ENCODE results near the gene TBC1D9B. TPM values are rescaled to one million over a fixed set of nuclear protein-coding genes. Genes with fewer than 3 reads are reported as not detected.

Gene TBC1D9B
- total and polyA plus RNA-seq, 4 donors: 32.1 to 120 (median 75.1) TPM

DNA sequence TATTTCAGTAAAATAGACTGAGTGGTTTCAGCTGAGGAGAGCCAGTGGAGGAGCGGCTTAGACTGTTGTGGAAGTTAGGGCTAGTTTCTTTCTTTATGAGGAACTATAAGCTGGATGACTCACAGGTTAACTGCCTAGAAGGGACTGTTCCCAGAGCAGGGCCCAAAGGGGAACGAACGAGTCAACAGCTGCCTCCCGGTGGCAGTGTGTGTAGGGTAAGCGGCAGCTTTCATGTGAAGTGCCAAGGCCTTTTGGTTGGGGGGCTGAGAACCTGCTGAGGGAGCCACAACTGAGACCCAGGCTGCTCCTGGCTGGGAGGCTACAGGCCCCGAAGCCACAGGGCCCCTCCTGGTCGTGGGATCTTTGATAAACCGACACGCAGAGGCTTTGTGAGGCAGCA lies 80.0 kb downstream of the TBC1D9B start:
- intact Hi-C loops (cut with DNase I): no loop called here
- no peak for ATAC-seq (ENCODE audit: low FRiP score)
- peak in 1 of 2 donors; percentile 77 for DNase-seq
- H3K36me3 ChIP-seq (ENCODE audit: control insufficient read depth in 1 of 2, insufficient read depth in 2 of 2, low read length in 1 of 2): peaks cover 3 to 19% of the 10 kb centered on the region in 2 donors
- no peak overlapping the region for H3K27ac ChIP-seq (ENCODE audit: low read depth in 1 of 2, low read length in 2 of 2)
- no peaks in the 10 kb centered on the region for H3K9me3 ChIP-seq (ENCODE audit: control insufficient read depth, low read length)
- H3K4me3 ChIP-seq (ENCODE audit: low read length in 2 of 2): no peak overlapping the region
- H3K4me1 ChIP-seq (ENCODE audit: control insufficient read depth in 1 of 2, insufficient read depth in 2 of 2, low read length in 2 of 2): no peaks in the 10 kb centered on the region
- no peaks in the 10 kb centered on the region for H3K27me3 ChIP-seq (ENCODE audit: control insufficient read depth in 1 of 2, insufficient read depth in 2 of 2, low read length in 1 of 2)
- WGBS, 2 donors: 57 to 61% methylated on average over 9 of the region's 9 CpGs

DNA sequence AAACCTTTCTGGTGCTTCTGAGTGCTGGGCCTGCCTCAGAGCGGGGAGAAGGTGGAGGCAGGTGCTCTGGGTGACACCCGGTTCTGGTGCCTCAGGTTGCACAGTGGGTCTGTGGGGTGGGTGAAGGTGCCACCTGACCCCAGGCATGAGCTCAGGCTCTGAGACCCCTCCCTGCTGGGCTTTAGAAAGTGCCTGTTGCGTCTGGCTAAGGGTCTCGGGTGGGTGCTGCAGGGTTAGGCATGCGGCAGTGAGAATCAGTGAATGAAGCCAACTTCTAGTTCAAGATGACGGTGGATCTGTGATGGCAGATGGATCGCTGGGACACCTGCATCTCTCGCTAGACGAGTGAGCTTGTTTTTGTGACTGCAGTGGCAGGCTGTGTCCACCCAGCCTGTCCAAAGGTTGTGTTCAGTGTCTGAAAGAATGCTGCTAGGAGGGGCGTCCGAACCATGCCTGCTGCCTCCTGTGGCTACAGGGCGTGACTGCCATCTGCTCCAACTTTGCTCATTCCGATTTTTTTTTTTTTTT lies 82.0 kb downstream of the TBC1D9B start:
- no peak overlapping the region for H3K27ac ChIP-seq (ENCODE audit: low read depth in 1 of 2, low read length in 2 of 2)
- intact Hi-C loops (cut with DNase I): no loop called here
- ATAC-seq (ENCODE audit: low FRiP score) (no peak), DNase-seq (no peak)
- H3K27me3 ChIP-seq (ENCODE audit: control insufficient read depth in 1 of 2, insufficient read depth in 2 of 2, low read length in 1 of 2): peaks cover 0 to 1% of the 10 kb centered on the region in 2 donors
- no peaks in the 10 kb centered on the region for H3K4me1 ChIP-seq (ENCODE audit: control insufficient read depth in 1 of 2, insufficient read depth in 2 of 2, low read length in 2 of 2)
- H3K4me3 ChIP-seq (ENCODE audit: low read length in 2 of 2): no peak overlapping the region
- WGBS, 2 donors: 75 to 79% methylated on average over 13 of the region's 13 CpGs
- H3K9me3 ChIP-seq (ENCODE audit: control insufficient read depth, low read length): no peaks in the 10 kb centered on the region
- H3K36me3 ChIP-seq (ENCODE audit: control insufficient read depth in 1 of 2, insufficient read depth in 2 of 2, low read length in 1 of 2): peaks cover 3 to 16% of the 10 kb centered on the region in 2 donors

DNA sequence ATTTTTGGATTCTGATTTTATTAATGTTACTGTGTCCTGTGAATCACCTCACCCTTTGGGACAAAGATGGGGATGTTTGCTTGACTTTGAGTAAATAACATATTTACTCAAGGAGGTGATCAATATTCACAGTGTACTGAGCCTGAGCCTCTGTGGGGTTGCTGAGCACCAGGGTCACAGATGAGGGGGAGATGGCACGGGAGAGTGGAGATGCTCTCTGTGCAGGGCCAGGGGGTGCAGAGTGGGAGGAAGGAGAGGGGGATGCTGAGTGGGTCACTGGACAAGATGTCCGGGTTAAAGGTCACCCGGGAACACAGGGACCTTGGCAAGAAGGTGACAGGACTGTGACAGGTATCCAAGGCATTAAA lies 83.0 kb downstream of the TBC1D9B start:
- H3K27ac ChIP-seq (ENCODE audit: low read depth in 1 of 2, low read length in 2 of 2): no peak overlapping the region
- 87 to 89% methylated on average over 3 of the region's 3 CpGs for WGBS, 2 donors
- H3K36me3 ChIP-seq (ENCODE audit: control insufficient read depth in 1 of 2, insufficient read depth in 2 of 2, low read length in 1 of 2): peaks cover 3 to 14% of the 10 kb centered on the region in 2 donors
- H3K27me3 ChIP-seq (ENCODE audit: control insufficient read depth in 1 of 2, insufficient read depth in 2 of 2, low read length in 1 of 2): peaks cover 0 to 1% of the 10 kb centered on the region in 2 donors
- H3K4me3 ChIP-seq (ENCODE audit: low read length in 2 of 2): no peak overlapping the region
- no peaks in the 10 kb centered on the region for H3K4me1 ChIP-seq (ENCODE audit: control insufficient read depth in 1 of 2, insufficient read depth in 2 of 2, low read length in 2 of 2)
- intact Hi-C loops (cut with DNase I): loop anchor here (5.0 kb wide), 1 partner anchor 33 kb away; the partner anchor contains the start of gene MRNIP (in 2 of the 2)
- ATAC-seq (ENCODE audit: low FRiP score): no peak
- no peak for DNase-seq
- no peaks in the 10 kb centered on the region for H3K9me3 ChIP-seq (ENCODE audit: control insufficient read depth, low read length)

DNA sequence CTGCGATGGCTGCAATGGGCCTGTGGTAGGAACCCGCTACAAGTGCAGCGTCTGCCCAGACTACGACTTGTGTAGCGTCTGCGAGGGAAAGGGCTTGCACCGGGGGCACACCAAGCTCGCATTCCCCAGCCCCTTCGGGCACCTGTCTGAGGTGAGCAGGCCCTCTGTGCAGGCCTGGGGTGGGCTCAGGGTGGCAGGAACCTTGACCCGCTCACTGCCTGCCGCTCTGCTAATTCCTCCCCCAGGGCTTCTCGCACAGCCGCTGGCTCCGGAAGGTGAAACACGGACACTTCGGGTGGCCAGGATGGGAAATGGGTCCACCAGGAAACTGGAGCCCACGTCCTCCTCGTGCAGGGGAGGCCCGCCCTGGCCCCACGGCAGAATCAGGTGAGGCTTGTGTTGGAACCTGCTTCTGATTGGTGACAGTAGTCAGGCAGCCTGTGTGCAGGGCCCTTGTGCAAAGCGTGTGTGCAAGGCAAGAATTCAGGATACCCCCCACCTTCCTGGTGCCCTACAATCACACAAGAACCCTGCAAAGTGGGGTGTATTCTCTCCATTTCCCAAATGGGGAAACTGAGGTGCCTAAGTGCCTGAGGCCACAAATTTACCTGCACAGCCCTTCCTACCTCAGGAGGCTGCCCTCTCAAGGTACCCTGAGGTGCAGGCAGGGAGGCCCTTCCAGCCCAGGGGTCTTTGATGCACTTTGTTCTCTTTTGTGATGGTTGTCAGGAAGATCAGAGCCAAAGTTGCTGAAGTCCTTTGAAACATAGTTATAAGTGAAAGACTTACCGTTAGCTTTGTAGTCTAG lies 83.6 kb downstream of the TBC1D9B start:
- Histone ChIP-seq H3K27me3 (ENCODE audit: control insufficient read depth in 1 of 2, insufficient read depth in 2 of 2, low read length in 1 of 2) (peaks cover 0 to 1% of the 10 kb centered on the region in 2 donors), H3K9me3 (ENCODE audit: control insufficient read depth, low read length) (no peaks in the 10 kb centered on the region), H3K36me3 (ENCODE audit: control insufficient read depth in 1 of 2, insufficient read depth in 2 of 2, low read length in 1 of 2) (peaks cover 3 to 13% of the 10 kb centered on the region in 2 donors), H3K4me3 (ENCODE audit: low read length in 2 of 2) (no peak overlapping the region), H3K4me1 (ENCODE audit: control insufficient read depth in 1 of 2, insufficient read depth in 2 of 2, low read length in 2 of 2) (no peaks in the 10 kb centered on the region), H3K27ac (ENCODE audit: low read depth in 1 of 2, low read length in 2 of 2) (no peak overlapping the region)
- WGBS, 2 donors: 90% methylated on average over 22 of the region's 22 CpGs
- DNase-seq (peak in 1 of 2 donors; percentile 42), ATAC-seq (ENCODE audit: low FRiP score) (no peak)
- intact Hi-C loops (cut with DNase I): loop anchor here (5.0 kb wide), 1 partner anchor 33 kb away; the partner anchor contains the start of gene MRNIP (in 2 of the 2)

DNA sequence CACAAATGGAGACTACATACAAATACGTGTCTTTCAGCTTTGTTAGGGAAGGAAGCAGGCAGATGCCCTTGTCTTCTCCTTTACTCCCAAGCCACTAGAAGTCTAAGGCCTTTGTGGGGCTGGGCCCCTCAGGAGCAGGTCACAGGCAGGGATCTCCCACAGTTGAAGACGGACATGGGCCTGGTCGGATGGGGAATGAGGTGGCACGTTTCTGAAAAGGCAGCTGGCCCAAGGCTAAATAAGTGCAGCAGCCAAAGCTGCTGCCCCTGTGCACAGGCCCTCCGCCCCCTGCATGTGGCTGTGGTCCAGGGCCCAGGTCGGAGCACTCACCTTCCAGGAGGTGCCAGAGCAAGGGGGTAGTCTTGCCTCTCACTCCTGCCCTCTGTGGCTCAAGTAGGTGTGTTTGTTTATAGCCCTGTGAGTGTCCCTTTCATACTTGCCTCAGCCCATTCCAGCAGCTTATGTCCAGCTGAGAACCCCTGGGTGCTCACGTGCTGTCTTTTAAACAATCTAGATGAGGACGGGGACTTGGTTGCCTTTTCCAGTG lies 85.2 kb downstream of the TBC1D9B start:
- peak overlapping the region; percentile 28 to 47 for H3K4me3 ChIP-seq (ENCODE audit: low read length in 2 of 2)
- DNase-seq (no peak), ATAC-seq (ENCODE audit: low FRiP score) (no peak)
- H3K4me1 ChIP-seq (ENCODE audit: control insufficient read depth in 1 of 2, insufficient read depth in 2 of 2, low read length in 2 of 2): no peaks in the 10 kb centered on the region
- 39 to 43% methylated on average over 8 of the region's 8 CpGs for WGBS, 2 donors
- no peaks in the 10 kb centered on the region for H3K9me3 ChIP-seq (ENCODE audit: control insufficient read depth, low read length)
- intact Hi-C loops (cut with DNase I): loop anchor here (1.0 to 5.0 kb wide), 2 partner anchors 18 to 35 kb away; partner anchors contain the start of gene MRNIP (in 2 of the 2)
- peak overlapping the region in 1 of 2 donors; percentile 5 for H3K27ac ChIP-seq (ENCODE audit: low read depth in 1 of 2, low read length in 2 of 2)
- H3K27me3 ChIP-seq (ENCODE audit: control insufficient read depth in 1 of 2, insufficient read depth in 2 of 2, low read length in 1 of 2): peaks cover 0 to 1% of the 10 kb centered on the region in 2 donors
- H3K36me3 ChIP-seq (ENCODE audit: control insufficient read depth in 1 of 2, insufficient read depth in 2 of 2, low read length in 1 of 2): peaks cover 3 to 10% of the 10 kb centered on the region in 2 donors

DNA sequence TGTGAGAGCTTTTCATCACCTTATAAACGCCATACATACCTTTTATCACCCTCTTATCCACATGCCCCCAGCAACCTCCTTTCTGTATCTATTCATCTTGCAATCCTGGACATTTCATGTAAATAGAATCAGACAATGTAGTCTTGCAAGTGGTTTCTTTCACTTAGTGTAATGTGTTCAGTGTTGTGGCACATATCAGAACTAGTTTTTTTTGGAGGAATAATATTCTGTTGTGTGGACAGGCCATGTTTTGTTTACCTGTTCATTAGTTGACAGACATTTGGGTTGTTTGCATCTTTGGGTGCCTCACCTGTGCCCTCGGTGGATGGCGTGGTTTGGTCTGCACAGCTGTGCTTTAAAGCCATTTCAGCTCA lies 85.7 kb downstream of the TBC1D9B start:
- DNase-seq (no peak), ATAC-seq (ENCODE audit: low FRiP score) (no peak)
- Histone ChIP-seq H3K27me3 (ENCODE audit: control insufficient read depth in 1 of 2, insufficient read depth in 2 of 2, low read length in 1 of 2) (peaks cover 0 to 1% of the 10 kb centered on the region in 2 donors), H3K4me3 (ENCODE audit: low read length in 2 of 2) (peak overlapping the region; percentile 28 to 47), H3K27ac (ENCODE audit: low read depth in 1 of 2, low read length in 2 of 2) (no peak overlapping the region), H3K36me3 (ENCODE audit: control insufficient read depth in 1 of 2, insufficient read depth in 2 of 2, low read length in 1 of 2) (peaks cover 3 to 10% of the 10 kb centered on the region in 2 donors), H3K4me1 (ENCODE audit: control insufficient read depth in 1 of 2, insufficient read depth in 2 of 2, low read length in 2 of 2) (no peaks in the 10 kb centered on the region), H3K9me3 (ENCODE audit: control insufficient read depth, low read length) (no peaks in the 10 kb centered on the region)
- intact Hi-C loops (cut with DNase I): loop anchor here (1.0 to 5.0 kb wide), 2 partner anchors 18 to 35 kb away; partner anchors contain the start of gene MRNIP (in 2 of the 2)
- 57 to 64% methylated on average over 3 of the region's 3 CpGs for WGBS, 2 donors

DNA sequence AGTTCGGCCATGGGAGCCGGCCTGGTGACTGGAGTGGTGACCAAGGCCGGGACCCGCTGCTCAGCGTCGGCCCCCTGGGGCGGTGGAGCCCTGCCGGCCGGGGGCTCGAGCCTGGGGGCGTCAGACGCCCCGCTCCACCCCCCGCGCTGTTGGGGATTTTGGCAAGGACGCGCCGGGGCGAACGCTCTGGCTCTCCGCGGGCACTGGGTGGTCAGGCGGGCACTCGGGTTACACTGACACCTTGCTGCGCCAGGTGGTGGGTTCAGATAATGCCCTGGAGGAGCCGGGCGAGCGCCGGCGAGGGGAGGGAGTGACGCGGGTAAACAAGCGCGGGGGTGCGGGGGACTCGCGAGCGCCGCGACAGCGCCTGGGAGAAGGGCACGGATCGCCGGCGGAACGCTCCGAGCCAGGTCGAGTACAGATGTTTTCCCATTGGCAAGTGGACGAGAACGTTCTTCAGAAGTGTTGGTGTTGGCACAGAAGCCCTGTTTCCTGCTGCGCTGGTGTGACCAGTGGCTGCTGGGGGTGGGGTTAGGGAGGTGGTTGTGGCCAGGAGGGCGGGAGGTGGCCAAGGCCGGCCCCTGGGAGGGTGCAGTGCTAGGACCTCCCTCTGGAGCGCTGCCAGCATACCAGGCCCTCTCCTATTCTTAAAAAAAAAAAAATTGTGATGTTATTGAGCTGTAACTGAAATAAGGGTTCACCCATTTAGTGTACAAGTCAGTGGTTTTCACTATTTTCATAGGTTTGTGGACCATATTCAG lies 86.2 kb downstream of the TBC1D9B start:
- intact Hi-C loops (cut with DNase I): loop anchor here (1.0 to 5.0 kb wide), 2 partner anchors 19 to 36 kb away; partner anchors contain the start of gene MRNIP (in 2 of the 2)
- H3K4me3 ChIP-seq (ENCODE audit: low read length in 2 of 2): peak overlapping the region; percentile 49 to 96
- ATAC-seq (ENCODE audit: low FRiP score) (peak; percentile 88), DNase-seq (peak; percentile 98)
- H3K36me3 ChIP-seq (ENCODE audit: control insufficient read depth in 1 of 2, insufficient read depth in 2 of 2, low read length in 1 of 2): peaks cover 0 to 10% of the 10 kb centered on the region in 2 donors
- H3K9me3 ChIP-seq (ENCODE audit: control insufficient read depth, low read length): no peaks in the 10 kb centered on the region
- WGBS, 2 donors: 0% methylated on average over 54 of the region's 54 CpGs
- H3K4me1 ChIP-seq (ENCODE audit: control insufficient read depth in 1 of 2, insufficient read depth in 2 of 2, low read length in 2 of 2): no peaks in the 10 kb centered on the region
- peak overlapping the region; percentile 92 to 96 for H3K27ac ChIP-seq (ENCODE audit: low read depth in 1 of 2, low read length in 2 of 2)
- peaks cover 0 to 1% of the 10 kb centered on the region in 2 donors for H3K27me3 ChIP-seq (ENCODE audit: control insufficient read depth in 1 of 2, insufficient read depth in 2 of 2, low read length in 1 of 2)

Data from aorta (tissue), 5 donors.